OCI-LY7 (cell line): ENCODE data around the gene TRIP13. TPM values are rescaled to one million over a fixed set of nuclear protein-coding genes. Genes with fewer than 3 reads are reported as not detected.

Source experiments
- BruUV-seq: library from RNA; stranded (reverse); fragments of 400-500 nt; replicated peaks from 2 replicates; lab custom pipeline; 2021; lab: Mats Ljungman, UMichigan
- CTCF ChIA-PET: fragments of 300-600 bp; sonication (Branson Sonifier 250); formaldehyde crosslinking; loops from one replicate; lab custom pipeline; 2022; ENCODE audit warnings: antibody characterized with exemption; ENCODE audit not compliant: unreplicated experiment; lab: Charles Lee
- POLR2A ChIA-PET: fragments of 300-600 bp; sonication (Branson Sonifier 250); formaldehyde crosslinking; loops from one replicate; lab custom pipeline; 2022; ENCODE audit warnings: antibody characterized with exemption; lab: Charles Lee
- DNase-seq: peaks from one replicate; pipeline ENCODE4 v3.0.0-alpha.2; 2015; ENCODE audit warnings: low spot score
- H2AFZ ChIP-seq: fragments of 200-600 bp; sonication (generic), shearing (Covaris generic); 2 replicates; pipeline ENCODE4 v1.6.1; 2014; ENCODE audit warnings: mild to moderate bottlenecking, antibody characterized with exemption, low read length, moderate library complexity
- H3K27ac ChIP-seq: fragments of 200-600 bp; sonication (generic); 2 replicates; pipeline ENCODE4 v1.5.1; 2014; ENCODE audit warnings: mixed run types, low read depth, mild to moderate bottlenecking, moderate library complexity, low read length, inconsistent platforms; ENCODE audit not compliant: poor library complexity, severe bottlenecking
- H3K36me3 ChIP-seq: fragments of 200-600 bp; sonication (generic); 2 replicates; pipeline ENCODE4 v1.6.1; 2014; ENCODE audit warnings: mild to moderate bottlenecking, antibody characterized with exemption, low read length, moderate library complexity, mixed read lengths; ENCODE audit not compliant: insufficient read depth
- H3K4me1 ChIP-seq: fragments of 200-600 bp; sonication (generic); 2 replicates; pipeline ENCODE4 v1.5.1; 2014; ENCODE audit warnings: mild to moderate bottlenecking, low read length; ENCODE audit not compliant: insufficient read depth, poor library complexity, severe bottlenecking
- H3K4me2 ChIP-seq: fragments of 200-600 bp; sonication (generic); 2 replicates; pipeline ENCODE4 v1.6.1; 2014; ENCODE audit warnings: mild to moderate bottlenecking, low read length
- H3K4me3 ChIP-seq: fragments of 200-600 bp; sonication (generic); 2 replicates; pipeline ENCODE4 v1.5.1; 2014; ENCODE audit warnings: mild to moderate bottlenecking, low read depth, low read length; ENCODE audit not compliant: poor library complexity, severe bottlenecking
- H3K79me2 ChIP-seq: fragments of 200-600 bp; sonication (generic); 2 replicates; pipeline ENCODE4 v1.6.1; 2016; ENCODE audit warnings: low read depth, mild to moderate bottlenecking, low read length, moderate library complexity, mixed read lengths; ENCODE audit not compliant: insufficient read depth
- H3K9me2 ChIP-seq: fragments of 200-600 bp; sonication (generic); 2 replicates; pipeline ENCODE4 v1.6.1; 2016; ENCODE audit warnings: mild to moderate bottlenecking, low read length, mixed read lengths; ENCODE audit not compliant: insufficient read depth
- H3K9me3 ChIP-seq: fragments of 200-600 bp; sonication (generic); 2 replicates; pipeline ENCODE4 v1.6.1; 2014; ENCODE audit warnings: mild to moderate bottlenecking, mixed run types, low read length, mixed read lengths
- H4K20me1 ChIP-seq: fragments of 200-600 bp; sonication (generic); 2 replicates; pipeline ENCODE4 v1.6.1; 2014; ENCODE audit warnings: mild to moderate bottlenecking, antibody characterized with exemption, low read length, moderate library complexity, mixed read lengths; ENCODE audit not compliant: insufficient read depth
- EZH2phosphoT487 ChIP-seq: fragments of 200-600 bp; sonication (generic); IDR thresholded peaks from 2 replicates; pipeline ENCODE4 v1.6.1; 2018; ENCODE audit warnings: low read depth, borderline replicate concordance, mild to moderate bottlenecking, mixed run types, antibody characterized with exemption, low read length, moderate library complexity, mixed read lengths
- intact Hi-C: fragments of 100-400 bp; cut with micrococcal nuclease; formaldehyde crosslinking; loops from one replicate; pipeline ENCODE4 v1.10.0; 2022; ENCODE audit not compliant: unreplicated experiment
- total RNA-seq, 2 experiments: library from RNA; depleted of rRNA in 1 of 2; stranded (reverse); fragments of >200 nt in 1 of 2; shearing (Covaris generic) in 1 of 2; gene quantifications; 2 replicates each; pipeline ENCODE4 v1.2.3, GENCODE V29; 2014 to 2022
- TF ChIP-seq, protein P1 (sequence below): fragments of 200-600 bp; sonication (generic); conservative IDR thresholded peaks from 2 replicates; pipeline ENCODE4 v1.5.1; 2014; ENCODE audit warnings: mild to moderate bottlenecking, antibody characterized with exemption, low read length, moderate library complexity, mixed read lengths

The TRIP13 gene
- total RNA-seq, 2 experiments from 2014 or later, result 46.6 to 59.4 TPM

DNA sequence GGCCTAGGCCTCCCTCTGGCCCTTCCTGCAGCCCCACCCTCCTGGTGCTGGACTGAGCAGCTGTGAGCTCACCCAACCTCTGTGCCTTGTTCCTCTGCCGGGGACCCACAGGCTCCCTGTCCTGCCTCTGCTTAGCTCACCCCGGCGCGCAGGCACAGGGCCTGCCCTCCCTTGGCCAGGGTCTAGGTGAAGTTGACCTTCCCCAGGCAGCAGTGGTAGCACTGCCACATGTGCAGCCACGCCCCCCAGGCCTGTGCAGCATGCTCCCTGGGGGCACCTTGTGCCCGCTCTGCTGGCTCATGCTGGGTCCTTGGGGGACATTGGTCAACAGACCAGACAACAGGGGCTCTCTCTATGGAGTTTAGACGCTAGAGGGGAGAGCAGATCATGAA is 18.1 kb downstream of the TRIP13 start:
- POLR2A ChIA-PET, result no interaction called here
- no peak overlapping the region for H3K27ac ChIP-seq
- no peaks in the 10 kb centered on the region for H3K4me1 ChIP-seq
- no peaks in the 10 kb centered on the region for H3K9me3 ChIP-seq
- BruUV-seq, result no TSS peak
- H3K79me2 ChIP-seq, result no peaks in the 10 kb centered on the region
- DNase-seq, result no peak
- H3K4me3 ChIP-seq, result no peak overlapping the region
- TF ChIP-seq, protein P1, sequence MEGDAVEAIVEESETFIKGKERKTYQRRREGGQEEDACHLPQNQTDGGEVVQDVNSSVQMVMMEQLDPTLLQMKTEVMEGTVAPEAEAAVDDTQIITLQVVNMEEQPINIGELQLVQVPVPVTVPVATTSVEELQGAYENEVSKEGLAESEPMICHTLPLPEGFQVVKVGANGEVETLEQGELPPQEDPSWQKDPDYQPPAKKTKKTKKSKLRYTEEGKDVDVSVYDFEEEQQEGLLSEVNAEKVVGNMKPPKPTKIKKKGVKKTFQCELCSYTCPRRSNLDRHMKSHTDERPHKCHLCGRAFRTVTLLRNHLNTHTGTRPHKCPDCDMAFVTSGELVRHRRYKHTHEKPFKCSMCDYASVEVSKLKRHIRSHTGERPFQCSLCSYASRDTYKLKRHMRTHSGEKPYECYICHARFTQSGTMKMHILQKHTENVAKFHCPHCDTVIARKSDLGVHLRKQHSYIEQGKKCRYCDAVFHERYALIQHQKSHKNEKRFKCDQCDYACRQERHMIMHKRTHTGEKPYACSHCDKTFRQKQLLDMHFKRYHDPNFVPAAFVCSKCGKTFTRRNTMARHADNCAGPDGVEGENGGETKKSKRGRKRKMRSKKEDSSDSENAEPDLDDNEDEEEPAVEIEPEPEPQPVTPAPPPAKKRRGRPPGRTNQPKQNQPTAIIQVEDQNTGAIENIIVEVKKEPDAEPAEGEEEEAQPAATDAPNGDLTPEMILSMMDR, result no peak
- no peak for TF ChIP-seq EZH2phosphoT487
- CTCF ChIA-PET, result no interaction called here
- H3K36me3 ChIP-seq, result peaks cover 88% of the 10 kb centered on the region
- intact Hi-C loops, result no loop called here
- no peak overlapping the region for H2AFZ ChIP-seq
- H3K4me2 ChIP-seq, result no peak overlapping the region
- H3K9me2 ChIP-seq, result no peaks in the 10 kb centered on the region
- no peaks in the 10 kb centered on the region; the same call in 1 of the 2 replicates for H4K20me1 ChIP-seq

DNA sequence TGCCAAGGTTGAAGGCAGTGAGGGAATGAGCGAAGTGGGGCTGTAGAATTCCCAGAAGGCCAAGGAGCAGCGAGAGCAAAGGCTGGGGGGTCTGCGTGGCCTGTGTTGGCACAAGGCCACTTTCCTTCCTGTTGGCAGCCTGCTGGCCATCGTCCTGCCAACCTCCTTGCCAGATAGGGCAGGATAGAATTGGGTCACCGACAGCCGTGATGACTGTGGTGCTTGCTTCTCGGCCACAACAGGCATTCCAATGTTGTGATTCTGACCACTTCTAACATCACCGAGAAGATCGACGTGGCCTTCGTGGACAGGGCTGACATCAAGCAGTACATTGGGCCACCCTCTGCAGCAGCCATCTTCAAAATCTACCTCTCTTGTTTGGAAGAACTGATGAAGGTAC is 18.9 kb downstream of the TRIP13 start:
- TF ChIP-seq, protein P1, result no peak
- no peak for DNase-seq
- no TSS peak for BruUV-seq
- no peak overlapping the region for H2AFZ ChIP-seq
- intact Hi-C loops, result no loop called here
- H3K4me1 ChIP-seq, result no peaks in the 10 kb centered on the region
- H3K4me3 ChIP-seq, result no peak overlapping the region
- CTCF ChIA-PET, result no interaction called here
- H3K36me3 ChIP-seq, result peaks cover 88% of the 10 kb centered on the region
- no peaks in the 10 kb centered on the region for H3K79me2 ChIP-seq
- no peaks in the 10 kb centered on the region for H3K9me2 ChIP-seq
- H3K27ac ChIP-seq, result no peak overlapping the region
- H3K4me2 ChIP-seq, result no peak overlapping the region
- no peaks in the 10 kb centered on the region; the same call in 1 of the 2 replicates for H4K20me1 ChIP-seq
- POLR2A ChIA-PET, result no interaction called here
- no peaks in the 10 kb centered on the region for H3K9me3 ChIP-seq

DNA sequence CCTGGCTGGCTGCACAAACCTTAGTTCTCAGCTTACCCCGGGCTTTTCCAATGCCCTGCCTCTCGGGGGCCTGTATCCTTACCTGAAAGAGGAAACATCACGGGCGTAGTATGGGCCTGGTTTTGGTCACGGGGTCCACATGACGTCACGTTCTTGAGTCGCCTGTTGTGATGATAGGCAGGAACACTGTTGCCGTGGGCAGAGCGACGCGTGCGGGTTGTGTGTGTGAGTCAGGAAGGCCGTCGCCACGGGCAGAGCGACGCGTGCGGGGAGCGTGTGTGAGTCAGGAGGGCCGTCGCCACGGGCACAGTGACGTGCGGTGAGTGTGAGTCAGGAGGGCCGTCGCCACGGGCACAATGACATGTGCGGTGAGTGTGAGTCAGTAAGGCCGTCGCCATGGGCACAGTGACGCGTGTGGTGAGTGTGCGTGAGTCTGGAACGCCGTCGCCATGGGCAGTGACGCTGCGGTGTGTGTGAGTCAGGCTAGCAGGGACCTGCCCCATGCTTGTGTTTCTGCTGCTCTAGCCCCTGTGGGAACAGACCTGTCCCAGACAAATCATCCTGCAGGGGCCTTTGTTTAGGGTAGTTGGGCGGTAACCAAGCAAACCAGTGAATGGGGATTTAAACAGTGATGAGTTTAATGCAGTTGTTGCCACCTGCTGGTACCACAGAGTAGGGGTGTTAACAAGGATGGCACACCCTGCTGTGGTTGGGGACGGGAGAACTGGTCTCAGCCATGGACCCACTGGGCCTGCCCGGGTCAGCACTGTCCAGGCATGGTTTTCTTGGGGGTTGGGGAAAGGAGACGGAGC is 19.8 kb downstream of the TRIP13 start:
- ChIA-PET POLR2A (no interaction called here), CTCF (no interaction called here)
- Histone ChIP-seq H3K9me2 (no peaks in the 10 kb centered on the region), H3K9me3 (no peaks in the 10 kb centered on the region), H3K4me2 (no peak overlapping the region), H3K36me3 (peaks cover 88% of the 10 kb centered on the region), H3K79me2 (no peaks in the 10 kb centered on the region), H3K4me1 (no peaks in the 10 kb centered on the region), H4K20me1 (no peaks in the 10 kb centered on the region), H3K27ac (no peak overlapping the region), H3K4me3 (no peak overlapping the region), H2AFZ (no peak overlapping the region)
- BruUV-seq, result no TSS peak
- intact Hi-C loops, result no loop called here
- TF ChIP-seq EZH2phosphoT487, result no peak
- TF ChIP-seq, protein P1, result peak; percentile 37
- peak; percentile 15 for DNase-seq
